Loucy (cell line): Measurements from ENCODE around the gene DIP2A.

Experiments
- CTCF ChIP-seq: fragments of 200-600 bp; sonication (generic); conservative IDR thresholded peaks from 2 replicates; pipeline ENCODE4 v1.5.1; 2014; ENCODE audit warnings: mild to moderate bottlenecking, antibody characterized with exemption, low read length
- EZH2phosphoT487 ChIP-seq: fragments of 200-600 bp; IDR thresholded peaks from 2 replicates; pipeline ENCODE4 v1.6.1; 2018; ENCODE audit warnings: antibody characterized with exemption, mild to moderate bottlenecking, moderate library complexity, borderline replicate concordance

GRCh38 chr21:46517361-46517760 lies 58.7 kb downstream of the DIP2A start:
- TF ChIP-seq CTCF (no peak), EZH2phosphoT487 (no peak)
